HEK293 (cell line): ENCODE results near the gene CA10.

Source experiments
- CTCF ChIA-PET: fragments of 350-600 bp; formaldehyde crosslinking; extraction: SDS; loops from one replicate; lab custom pipeline; 2021; ENCODE audit warnings: antibody characterized with exemption; lab: Yijun Ruan, JAX
- POLR2A ChIA-PET: fragments of 300-600 bp; formaldehyde crosslinking; extraction: SDS; loops from one replicate; lab custom pipeline; 2020; ENCODE audit warnings: antibody characterized with exemption, inconsistent platforms; lab: Yijun Ruan, JAX
- H3K27ac ChIP-seq: fragments of 200-500 bp; sonication (Bioruptor generic); 2 replicates; pipeline ENCODE4 v1.5.1; 2014; ENCODE audit warnings: low read depth, low read length, control low read depth, inconsistent platforms; ENCODE audit errors: extremely low read depth
- H3K36me3 ChIP-seq, 2 experiments: fragments of 200-500 bp in 1 of 2; sonication (Bioruptor generic) in 1 of 2; 1 replicate in 1 of 2; 2 replicates in 1 of 2; pipeline ENCODE4 v1.5.1; 2014 to 2017; ENCODE audit warnings: inconsistent platforms in 2 of 2, low read length in 2 of 2; ENCODE audit not compliant: control insufficient read depth in 2 of 2, insufficient read depth in 1 of 2
- H3K4me1 ChIP-seq: fragments of 200-500 bp; sonication (Bioruptor generic); 2 replicates; pipeline ENCODE4 v1.5.1; 2014; ENCODE audit warnings: mild to moderate bottlenecking, low read length, inconsistent platforms; ENCODE audit not compliant: control insufficient read depth, insufficient read depth
- H3K4me3 ChIP-seq: 2 replicates; pipeline ENCODE4 v1.5.1; 2011; ENCODE audit warnings: low read depth, mild to moderate bottlenecking, control low read depth, low read length, moderate library complexity
- H3K9me3 ChIP-seq: fragments of 200-500 bp; sonication (Bioruptor generic); 2 replicates; pipeline ENCODE4 v1.5.1; 2014; ENCODE audit warnings: low read depth, low read length, inconsistent platforms; ENCODE audit not compliant: control insufficient read depth, insufficient read depth
- HOXD13 ChIP-seq: sonication (generic); formaldehyde crosslinking; IDR thresholded peaks from 2 replicates; pipeline ENCODE4 v1.8.0; 2022; ENCODE audit warnings: missing genetic modification reagents, borderline replicate concordance
- INSM2 ChIP-seq: fragments of 450-650 bp; formaldehyde crosslinking; IDR thresholded peaks from 2 replicates; pipeline ENCODE4 v1.5.1; 2016; ENCODE audit warnings: missing biosample characterization, missing genetic modification characterization
- PRDM1 ChIP-seq: fragments of 450-650 bp; formaldehyde crosslinking; IDR thresholded peaks from 2 replicates; pipeline ENCODE4; 2016; ENCODE audit warnings: missing biosample characterization, missing genetic modification characterization
- RBAK ChIP-seq: fragments of 450-650 bp; formaldehyde crosslinking; IDR thresholded peaks from 2 replicates; pipeline ENCODE4 v1.5.1; 2016; ENCODE audit warnings: missing biosample characterization, missing genetic modification characterization
- SP7 ChIP-seq: fragments of 450-650 bp; formaldehyde crosslinking; IDR thresholded peaks from 2 replicates; pipeline ENCODE4 v1.5.1; 2016; ENCODE audit warnings: missing biosample characterization, missing genetic modification characterization
- ZBTB7A ChIP-seq: fragments of 450-650 bp; formaldehyde crosslinking; IDR thresholded peaks from 2 replicates; pipeline ENCODE4 v1.5.1; 2016; ENCODE audit warnings: low read depth, missing biosample characterization, missing genetic modification characterization
- ZNF10 ChIP-seq: fragments of 450-650 bp; formaldehyde crosslinking; IDR thresholded peaks from 2 replicates; pipeline ENCODE4 v1.5.1; 2017; ENCODE audit warnings: missing biosample characterization, missing genetic modification characterization
- ZNF239 ChIP-seq: fragments of 450-650 bp; formaldehyde crosslinking; IDR thresholded peaks from 2 replicates; pipeline ENCODE4 v1.5.1; 2016; ENCODE audit warnings: missing biosample characterization, missing genetic modification characterization
- ZNF354C ChIP-seq: fragments of 450-650 bp; formaldehyde crosslinking; IDR thresholded peaks from 2 replicates; pipeline ENCODE4 v1.5.1; 2016; ENCODE audit warnings: missing biosample characterization, missing genetic modification characterization, low read depth, borderline replicate concordance
- ZNF48 ChIP-seq: fragments of 450-650 bp; formaldehyde crosslinking; IDR thresholded peaks from 2 replicates; pipeline ENCODE4 v1.5.1; 2016; ENCODE audit warnings: missing biosample characterization, missing genetic modification characterization
- ZNF639 ChIP-seq: fragments of 450-650 bp; formaldehyde crosslinking; IDR thresholded peaks from 2 replicates; pipeline ENCODE4 v1.5.1; 2016; ENCODE audit warnings: missing biosample characterization, missing genetic modification characterization
- ZNF670 ChIP-seq: fragments of 450-650 bp; formaldehyde crosslinking; IDR thresholded peaks from 2 replicates; pipeline ENCODE4 v1.5.1; 2016; ENCODE audit warnings: missing biosample characterization, missing genetic modification characterization, low read depth
- ZNF776 ChIP-seq: fragments of 450-650 bp; formaldehyde crosslinking; IDR thresholded peaks from 2 replicates; pipeline ENCODE4 v1.5.0; 2017; ENCODE audit warnings: missing biosample characterization, missing genetic modification characterization, borderline replicate concordance
- ZSCAN23 ChIP-seq: fragments of 450-650 bp; formaldehyde crosslinking; IDR thresholded peaks from 2 replicates; pipeline ENCODE4 v1.5.1; 2016; ENCODE audit warnings: missing biosample characterization, missing genetic modification characterization
- TF ChIP-seq, protein P1 (sequence below): fragments of 450-650 bp; formaldehyde crosslinking; IDR thresholded peaks from 2 replicates; pipeline ENCODE4 v1.5.1; 2016; ENCODE audit warnings: missing biosample characterization, missing genetic modification characterization, borderline replicate concordance
- TF ChIP-seq, protein P2 (sequence below): fragments of 450-650 bp; formaldehyde crosslinking; IDR thresholded peaks from 2 replicates; pipeline ENCODE4 v1.5.1; 2017; ENCODE audit warnings: missing biosample characterization, missing genetic modification characterization

The CA10 gene

DNA sequence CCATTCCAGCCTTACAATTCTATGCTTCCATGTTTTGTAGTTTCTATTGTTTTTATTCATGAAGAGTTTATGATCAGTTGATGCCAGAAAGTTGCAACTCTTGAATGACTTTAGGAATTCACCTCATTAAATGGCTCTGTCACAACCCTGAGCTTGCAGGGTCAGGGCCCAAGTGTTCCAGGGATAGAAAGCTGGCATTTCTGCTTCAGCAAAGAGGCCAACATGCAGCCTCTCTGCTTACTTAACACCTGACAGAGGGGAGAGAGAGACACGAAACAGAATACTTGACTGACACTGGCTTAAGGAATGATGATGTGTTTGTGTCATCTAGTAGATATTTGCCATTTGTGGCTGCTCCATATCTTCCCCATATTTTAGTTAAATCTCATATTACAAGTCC is 328.1 kb downstream of the CA10 start (continued):
- TF ChIP-seq PRDM1 (tag by site-specific recombination) (no peak), HOXD13 (CRISPR knock-in tag) (no peak), INSM2 (tag by site-specific recombination) (no peak), SP7 (no peak), ZNF354C (tag by site-specific recombination) (no peak), ZNF670 (no peak)

DNA sequence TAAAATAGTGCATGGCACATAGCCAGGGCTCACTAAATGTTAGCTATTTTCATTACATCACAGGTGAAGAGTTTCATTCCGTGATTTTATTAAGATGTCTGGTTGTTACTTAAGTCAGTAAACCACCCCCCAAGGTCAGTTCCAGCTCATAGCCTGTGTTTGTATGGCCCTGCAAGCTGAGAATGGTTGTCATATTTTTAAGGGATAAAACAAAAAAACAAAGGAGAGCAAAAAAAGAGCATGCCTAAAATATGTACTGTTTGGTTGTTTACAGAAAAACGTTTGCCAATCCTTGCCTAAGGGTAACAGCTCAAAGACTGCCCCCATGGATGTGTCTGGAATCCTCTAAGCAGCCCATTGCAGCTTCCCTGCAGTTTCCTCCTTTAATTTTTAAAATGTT is 329.6 kb downstream of the CA10 start:
- Histone ChIP-seq H3K4me3 (no peak overlapping the region), H3K27ac (no peak overlapping the region), H3K9me3 (no peaks in the 10 kb centered on the region), H3K36me3 (no peaks in the 10 kb centered on the region), H3K4me1 (no peaks in the 10 kb centered on the region)
- POLR2A ChIA-PET: no interaction called here
- TF ChIP-seq ZBTB7A (tag by site-specific recombination) (no peak), ZSCAN23 (no peak), RBAK (tag by site-specific recombination) (no peak), ZNF239 (tag by site-specific recombination) (no peak), ZNF639 (no peak), ZNF10 (tag by site-specific recombination) (no peak), ZNF48 (tag by site-specific recombination) (no peak)
- TF ChIP-seq, protein P1, sequence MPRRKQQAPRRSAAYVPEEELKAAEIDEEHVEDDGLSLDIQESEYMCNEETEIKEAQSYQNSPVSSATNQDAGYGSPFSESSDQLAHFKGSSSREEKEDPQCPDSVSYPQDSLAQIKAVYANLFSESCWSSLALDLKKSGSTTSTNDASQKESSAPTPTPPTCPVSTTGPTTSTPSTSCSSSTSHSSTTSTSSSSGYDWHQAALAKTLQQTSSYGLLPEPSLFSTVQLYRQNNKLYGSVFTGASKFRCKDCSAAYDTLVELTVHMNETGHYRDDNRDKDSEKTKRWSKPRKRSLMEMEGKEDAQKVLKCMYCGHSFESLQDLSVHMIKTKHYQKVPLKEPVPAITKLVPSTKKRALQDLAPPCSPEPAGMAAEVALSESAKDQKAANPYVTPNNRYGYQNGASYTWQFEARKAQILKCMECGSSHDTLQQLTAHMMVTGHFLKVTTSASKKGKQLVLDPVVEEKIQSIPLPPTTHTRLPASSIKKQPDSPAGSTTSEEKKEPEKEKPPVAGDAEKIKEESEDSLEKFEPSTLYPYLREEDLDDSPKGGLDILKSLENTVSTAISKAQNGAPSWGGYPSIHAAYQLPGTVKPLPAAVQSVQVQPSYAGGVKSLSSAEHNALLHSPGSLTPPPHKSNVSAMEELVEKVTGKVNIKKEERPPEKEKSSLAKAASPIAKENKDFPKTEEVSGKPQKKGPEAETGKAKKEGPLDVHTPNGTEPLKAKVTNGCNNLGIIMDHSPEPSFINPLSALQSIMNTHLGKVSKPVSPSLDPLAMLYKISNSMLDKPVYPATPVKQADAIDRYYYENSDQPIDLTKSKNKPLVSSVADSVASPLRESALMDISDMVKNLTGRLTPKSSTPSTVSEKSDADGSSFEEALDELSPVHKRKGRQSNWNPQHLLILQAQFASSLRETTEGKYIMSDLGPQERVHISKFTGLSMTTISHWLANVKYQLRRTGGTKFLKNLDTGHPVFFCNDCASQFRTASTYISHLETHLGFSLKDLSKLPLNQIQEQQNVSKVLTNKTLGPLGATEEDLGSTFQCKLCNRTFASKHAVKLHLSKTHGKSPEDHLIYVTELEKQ: no peak
- CTCF ChIA-PET: interaction anchor here (0.8 to 1.1 kb wide), 2 partner anchors 10 to 32 kb away, joined by 3 to 4 read pairs; no protein-coding TSS in a partner anchor

DNA sequence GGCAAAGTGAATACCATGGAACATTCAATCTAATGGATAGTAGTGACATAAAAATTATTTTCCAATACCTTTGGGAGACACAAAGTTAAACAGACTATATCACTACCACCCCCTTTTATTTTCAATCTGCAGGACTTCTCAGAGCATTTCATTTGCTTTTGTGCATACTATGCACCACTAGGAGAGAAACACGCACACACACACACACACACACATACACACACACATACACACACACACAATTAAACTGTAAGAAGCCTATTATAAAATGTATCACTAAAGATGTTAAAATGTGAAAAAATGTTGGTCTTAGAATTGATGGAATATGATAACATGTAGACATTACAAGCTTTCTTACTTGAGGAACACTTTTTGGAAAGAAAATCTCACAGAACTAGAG is 331.4 kb downstream of the CA10 start:
- Histone ChIP-seq H3K4me1 (no peaks in the 10 kb centered on the region), H3K4me3 (no peak overlapping the region), H3K36me3 (no peaks in the 10 kb centered on the region), H3K9me3 (no peaks in the 10 kb centered on the region), H3K27ac (no peak overlapping the region)
- POLR2A ChIA-PET: no interaction called here
- CTCF ChIA-PET: interaction anchor here (0.6 kb wide), 2 partner anchors 246 to 280 kb away, joined by 3 read pairs; no protein-coding TSS in a partner anchor
- TF ChIP-seq ZNF776 (no peak), ZNF239 (tag by site-specific recombination) (peak; percentile 65; the same call in 1 of the 2 replicates)
- TF ChIP-seq, protein P2, sequence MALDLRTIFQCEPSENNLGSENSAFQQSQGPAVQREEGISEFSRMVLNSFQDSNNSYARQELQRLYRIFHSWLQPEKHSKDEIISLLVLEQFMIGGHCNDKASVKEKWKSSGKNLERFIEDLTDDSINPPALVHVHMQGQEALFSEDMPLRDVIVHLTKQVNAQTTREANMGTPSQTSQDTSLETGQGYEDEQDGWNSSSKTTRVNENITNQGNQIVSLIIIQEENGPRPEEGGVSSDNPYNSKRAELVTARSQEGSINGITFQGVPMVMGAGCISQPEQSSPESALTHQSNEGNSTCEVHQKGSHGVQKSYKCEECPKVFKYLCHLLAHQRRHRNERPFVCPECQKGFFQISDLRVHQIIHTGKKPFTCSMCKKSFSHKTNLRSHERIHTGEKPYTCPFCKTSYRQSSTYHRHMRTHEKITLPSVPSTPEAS (tag by site-specific recombination): peak; percentile 77
